Measurements from ENCODE around the gene SEMA3G. TPM values are rescaled to one million over a fixed set of nuclear protein-coding genes. Genes with fewer than 3 reads are reported as not detected.

The SEMA3G gene
- total RNA-seq, 1 experiment from 2014 or later = not detected

DNA sequence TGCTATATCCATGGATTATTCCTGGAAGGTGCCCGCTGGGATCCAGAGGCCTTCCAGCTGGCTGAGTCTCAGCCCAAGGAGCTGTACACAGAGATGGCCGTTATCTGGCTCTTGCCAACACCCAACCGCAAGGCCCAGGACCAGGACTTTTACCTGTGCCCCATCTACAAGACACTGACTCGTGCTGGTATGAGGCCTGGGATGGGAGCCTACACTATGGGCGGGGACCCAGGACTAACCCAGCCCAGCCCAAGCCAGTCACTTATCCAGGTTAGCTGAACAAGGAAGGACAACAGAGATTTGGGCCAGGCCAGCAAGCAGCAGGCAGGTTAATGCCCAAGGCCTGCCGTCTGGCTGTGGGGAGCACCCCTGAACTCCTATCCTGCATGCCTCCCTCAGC, 45.3 kb downstream of the SEMA3G start:
- H3K4me3 ChIP-seq = no peak overlapping the region
- DNase-seq = no peak
- no peaks in the 10 kb centered on the region for H3K9me3 ChIP-seq
- peaks cover 3% of the 10 kb centered on the region; the same call in 1 of the 2 replicates for H3K36me3 ChIP-seq
- H3K27me3 ChIP-seq = no peaks in the 10 kb centered on the region

DNA sequence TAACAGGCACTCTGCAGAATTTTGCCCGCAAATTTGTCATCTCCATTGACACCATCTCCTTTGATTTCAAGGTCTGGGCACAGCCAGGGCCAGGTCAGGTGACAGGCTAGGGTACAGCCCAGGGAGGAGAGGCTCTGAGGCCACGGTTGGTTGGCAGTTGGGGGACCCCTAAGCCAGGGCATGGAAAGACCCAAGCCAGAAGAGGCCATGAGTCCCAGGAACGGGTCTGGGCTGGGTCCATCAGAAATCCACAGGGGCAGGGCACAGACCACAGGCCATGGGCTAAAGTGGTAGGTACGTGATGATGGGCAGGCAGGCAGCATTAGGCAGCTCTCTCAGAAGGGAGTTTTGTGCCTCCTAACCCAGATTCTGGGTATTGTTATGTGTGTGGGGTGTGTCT, 45.8 kb downstream of the SEMA3G start:
- H3K9me3 ChIP-seq = no peaks in the 10 kb centered on the region
- peaks cover 3% of the 10 kb centered on the region; the same call in 1 of the 2 replicates for H3K36me3 ChIP-seq
- H3K4me3 ChIP-seq = no peak overlapping the region
- DNase-seq = no peak
- no peaks in the 10 kb centered on the region for H3K27me3 ChIP-seq

DNA sequence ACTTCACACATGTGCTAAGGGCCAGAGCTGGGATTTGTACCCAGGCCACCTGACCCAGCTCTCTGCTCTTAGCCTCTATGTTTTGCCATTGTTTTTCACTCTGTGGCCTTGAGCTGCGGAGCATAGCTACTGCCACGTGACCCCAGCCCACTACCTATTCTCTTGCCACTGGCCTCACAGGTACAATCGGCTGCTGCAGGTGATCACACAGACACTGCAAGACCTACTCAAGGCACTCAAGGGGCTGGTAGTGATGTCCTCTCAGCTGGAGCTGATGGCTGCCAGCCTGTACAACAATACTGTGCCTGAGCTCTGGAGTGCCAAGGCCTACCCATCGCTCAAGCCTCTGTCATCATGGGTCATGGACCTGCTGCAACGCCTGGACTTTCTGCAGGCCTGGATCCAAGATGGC, 46.2 kb downstream of the SEMA3G start:
- Histone ChIP-seq H3K36me3 (peaks cover 3% of the 10 kb centered on the region; the same call in 1 of the 2 replicates), H3K4me3 (no peak overlapping the region), H3K9me3 (no peaks in the 10 kb centered on the region), H3K27me3 (no peaks in the 10 kb centered on the region)
- DNase-seq = no peak

DNA sequence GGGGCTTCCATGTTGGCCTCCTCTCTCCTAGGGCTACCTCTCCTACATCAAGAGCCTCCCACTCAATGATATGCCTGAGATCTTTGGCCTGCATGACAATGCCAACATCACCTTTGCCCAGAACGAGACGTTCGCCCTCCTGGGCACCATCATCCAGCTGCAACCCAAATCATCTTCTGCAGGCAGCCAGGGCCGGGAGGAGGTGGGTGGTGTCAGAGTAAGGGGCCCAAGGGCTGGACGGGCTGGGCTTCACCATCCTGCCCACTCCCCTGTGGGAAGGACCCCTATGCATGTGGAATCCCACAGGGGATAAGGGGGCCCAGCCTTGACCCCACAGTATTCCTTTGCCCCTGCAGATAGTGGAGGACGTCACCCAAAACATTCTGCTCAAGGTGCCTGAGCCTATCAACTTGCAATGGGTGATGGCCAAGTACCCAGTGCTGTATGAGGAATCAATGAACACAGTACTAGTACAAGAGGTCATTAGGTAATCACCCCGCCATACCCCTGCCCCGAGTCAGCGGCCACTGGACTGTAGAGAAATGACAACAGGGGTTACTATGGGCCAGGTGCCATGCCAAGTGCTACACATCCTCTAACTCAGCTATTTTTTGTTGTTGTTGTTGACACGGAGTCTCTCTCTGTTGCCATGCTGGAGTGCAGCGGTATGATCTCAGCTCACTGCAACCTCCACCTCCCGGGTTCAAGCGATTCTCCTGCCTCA, 47.1 kb downstream of the SEMA3G start:
- no peak overlapping the region for H3K4me3 ChIP-seq
- no peaks in the 10 kb centered on the region for H3K9me3 ChIP-seq
- H3K36me3 ChIP-seq = no peaks in the 10 kb centered on the region
- no peak for DNase-seq
- H3K27me3 ChIP-seq = no peaks in the 10 kb centered on the region

DNA sequence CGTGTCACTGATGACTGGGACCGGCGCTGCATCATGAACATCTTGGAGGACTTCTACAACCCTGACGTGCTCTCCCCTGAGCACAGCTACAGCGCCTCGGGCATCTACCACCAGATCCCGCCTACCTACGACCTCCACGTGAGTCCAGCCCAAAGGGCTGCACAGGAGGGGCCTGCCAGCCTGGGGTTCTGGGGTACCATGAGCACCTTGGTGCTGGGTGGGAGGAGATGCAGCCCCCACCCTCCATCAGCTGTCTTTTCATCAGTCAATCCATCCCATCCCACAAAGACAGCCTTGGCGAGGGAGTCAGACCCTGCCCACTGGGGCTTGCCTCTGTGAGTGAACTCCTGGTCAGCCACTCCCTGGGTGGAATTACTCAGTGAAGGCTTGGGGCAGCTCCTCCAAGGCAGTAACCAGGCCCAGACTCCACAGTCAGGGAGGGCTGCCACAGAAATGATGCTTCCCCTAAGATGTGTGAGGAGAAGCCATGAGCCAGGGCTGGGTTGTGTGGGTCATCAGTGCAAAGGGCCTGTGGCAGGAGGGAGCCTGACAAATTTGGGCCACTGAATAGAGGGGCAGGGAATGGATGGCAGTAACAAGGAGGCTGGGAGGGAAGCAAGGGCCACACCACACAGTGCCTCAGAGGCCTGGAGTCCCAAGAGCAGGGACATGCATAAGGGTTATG, 47.9 kb downstream of the SEMA3G start:
- DNase-seq = no peak
- no peak overlapping the region for H3K4me3 ChIP-seq
- H3K9me3 ChIP-seq = no peaks in the 10 kb centered on the region
- no peaks in the 10 kb centered on the region for H3K27me3 ChIP-seq
- H3K36me3 ChIP-seq = no peaks in the 10 kb centered on the region

DNA sequence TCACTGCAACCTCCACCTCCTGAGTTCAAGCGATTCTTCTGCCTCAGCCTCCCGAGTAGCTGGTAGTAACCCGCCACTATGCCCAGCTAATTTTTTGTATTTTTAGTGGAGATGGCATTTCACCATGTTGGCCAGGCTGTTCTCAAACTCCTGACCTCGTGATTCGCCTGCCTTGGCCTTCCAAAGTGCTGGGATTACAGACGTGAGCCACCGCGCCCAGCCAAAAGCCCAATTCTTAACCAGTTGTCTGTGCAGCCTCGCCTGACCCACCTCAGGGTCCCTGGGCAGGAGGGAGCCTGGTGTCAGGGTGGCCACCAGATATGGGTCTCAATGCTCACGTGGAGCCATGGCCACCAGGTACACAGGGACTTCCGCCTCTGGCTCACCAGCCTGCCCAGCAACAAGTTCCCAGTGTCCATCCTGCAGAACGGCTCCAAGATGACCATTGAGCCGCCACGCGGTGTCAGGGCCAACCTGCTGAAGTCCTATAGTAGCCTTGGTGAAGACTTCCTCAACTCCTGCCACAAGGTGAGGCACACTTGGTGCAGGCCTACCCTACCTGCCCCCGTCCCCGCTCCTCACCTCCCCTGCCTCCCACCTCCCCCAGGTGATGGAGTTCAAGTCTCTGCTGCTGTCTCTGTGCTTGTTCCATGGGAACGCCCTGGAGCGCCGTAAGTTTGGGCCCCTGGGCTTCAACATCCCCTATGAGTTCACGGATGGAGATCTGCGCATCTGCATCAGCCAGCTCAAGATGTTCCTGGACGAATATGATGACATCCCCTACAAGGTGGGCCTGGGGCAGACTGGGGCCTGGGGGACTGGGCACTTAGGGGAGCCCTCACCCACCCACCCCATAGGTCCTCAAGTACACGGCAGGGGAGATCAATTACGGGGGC, 48.6 kb downstream of the SEMA3G start:
- Histone ChIP-seq H3K27me3 (no peaks in the 10 kb centered on the region), H3K36me3 (no peaks in the 10 kb centered on the region), H3K4me3 (no peak overlapping the region), H3K9me3 (no peaks in the 10 kb centered on the region)
- no peak for DNase-seq

DNA sequence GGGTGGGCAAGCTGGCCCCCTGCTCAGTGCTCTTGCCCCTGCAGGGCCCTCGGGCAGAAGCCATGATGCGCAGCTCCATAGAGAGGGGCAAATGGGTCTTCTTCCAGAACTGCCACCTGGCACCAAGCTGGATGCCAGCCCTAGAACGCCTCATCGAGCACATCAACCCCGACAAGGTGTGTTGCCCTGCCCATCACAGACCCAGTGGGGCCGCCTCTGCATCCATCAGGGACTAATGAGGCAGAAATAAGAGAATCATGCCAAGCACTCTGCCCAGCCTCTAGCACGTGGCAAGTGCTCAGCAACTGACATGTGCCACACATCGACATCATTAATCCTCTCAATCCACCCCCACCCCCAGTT, 49.4 kb downstream of the SEMA3G start:
- no peaks in the 10 kb centered on the region for H3K36me3 ChIP-seq
- no peaks in the 10 kb centered on the region for H3K27me3 ChIP-seq
- no peak overlapping the region for H3K4me3 ChIP-seq
- H3K9me3 ChIP-seq = no peaks in the 10 kb centered on the region
- DNase-seq = no peak

DNA sequence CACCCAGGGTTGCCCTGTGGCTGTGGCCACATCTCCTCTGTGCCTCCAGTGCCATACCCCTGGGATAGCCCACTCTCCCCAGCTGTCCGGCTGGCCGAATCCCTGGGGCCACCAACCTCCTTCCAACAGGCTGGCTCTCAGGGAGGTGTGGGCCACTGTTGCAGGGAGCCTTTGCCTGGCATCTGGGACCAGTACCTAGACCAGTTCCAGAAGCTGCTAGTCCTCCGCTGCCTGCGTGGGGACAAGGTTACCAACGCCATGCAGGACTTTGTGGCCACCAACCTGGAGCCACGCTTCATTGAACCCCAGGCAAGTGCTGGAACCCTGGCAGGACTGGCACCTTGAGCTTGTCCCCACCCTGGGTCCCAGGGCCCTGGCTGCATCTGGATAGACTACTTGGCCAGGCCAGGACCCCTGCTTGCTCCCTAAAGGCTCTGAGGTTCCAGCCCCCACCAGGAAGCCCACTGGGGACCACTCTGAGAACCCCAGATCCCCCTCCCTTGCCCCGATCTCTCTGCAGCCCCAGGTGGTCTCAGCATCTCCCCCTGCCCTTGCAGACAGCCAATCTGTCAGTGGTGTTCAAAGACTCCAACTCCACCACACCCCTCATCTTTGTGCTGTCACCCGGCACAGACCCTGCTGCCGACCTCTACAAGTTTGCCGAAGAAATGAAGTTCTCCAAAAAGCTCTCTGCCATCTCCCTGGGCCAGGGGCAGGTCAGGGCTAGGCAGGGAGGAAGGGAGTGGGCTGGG, 50.0 kb downstream of the SEMA3G start:
- no peaks in the 10 kb centered on the region for H3K27me3 ChIP-seq
- H3K4me3 ChIP-seq = no peak overlapping the region
- H3K9me3 ChIP-seq = no peaks in the 10 kb centered on the region
- DNase-seq = no peak
- H3K36me3 ChIP-seq = no peaks in the 10 kb centered on the region

DNA sequence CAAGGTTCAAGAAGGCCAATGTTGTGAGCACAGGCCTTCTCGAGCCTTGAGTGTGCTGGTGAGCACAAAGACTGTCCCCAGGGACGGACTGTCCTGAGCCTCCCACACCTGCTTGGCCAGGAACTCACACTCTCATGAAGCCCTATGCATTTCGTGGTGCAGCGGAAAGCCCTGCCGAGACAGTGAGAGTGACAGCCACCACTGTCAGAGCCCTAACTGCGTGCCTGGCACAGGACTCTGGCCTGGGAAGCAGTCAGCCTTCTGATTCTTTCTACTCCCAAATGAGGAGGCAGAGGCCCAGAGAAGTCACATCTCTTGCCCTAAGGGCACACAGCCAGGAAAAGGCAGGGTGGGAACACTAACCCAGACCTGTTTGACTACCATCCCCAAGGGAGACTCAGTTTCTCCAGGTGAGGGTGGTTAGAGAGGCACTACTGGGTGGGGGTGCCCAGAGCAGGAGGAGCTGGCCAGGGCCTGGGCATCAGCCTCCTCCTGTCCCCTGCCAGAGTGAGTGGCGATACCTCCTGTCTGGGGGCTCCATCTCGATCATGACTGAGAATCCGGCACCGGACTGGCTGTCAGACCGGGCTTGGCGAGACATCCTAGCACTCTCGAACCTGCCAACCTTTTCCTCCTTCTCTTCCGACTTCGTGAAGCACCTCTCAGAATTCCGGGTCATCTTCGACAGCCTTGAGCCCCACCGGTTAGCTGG, 50.8 kb downstream of the SEMA3G start:
- Histone ChIP-seq H3K27me3 (no peaks in the 10 kb centered on the region), H3K4me3 (no peak overlapping the region), H3K9me3 (no peaks in the 10 kb centered on the region), H3K36me3 (no peaks in the 10 kb centered on the region)
- DNase-seq = no peak

DNA sequence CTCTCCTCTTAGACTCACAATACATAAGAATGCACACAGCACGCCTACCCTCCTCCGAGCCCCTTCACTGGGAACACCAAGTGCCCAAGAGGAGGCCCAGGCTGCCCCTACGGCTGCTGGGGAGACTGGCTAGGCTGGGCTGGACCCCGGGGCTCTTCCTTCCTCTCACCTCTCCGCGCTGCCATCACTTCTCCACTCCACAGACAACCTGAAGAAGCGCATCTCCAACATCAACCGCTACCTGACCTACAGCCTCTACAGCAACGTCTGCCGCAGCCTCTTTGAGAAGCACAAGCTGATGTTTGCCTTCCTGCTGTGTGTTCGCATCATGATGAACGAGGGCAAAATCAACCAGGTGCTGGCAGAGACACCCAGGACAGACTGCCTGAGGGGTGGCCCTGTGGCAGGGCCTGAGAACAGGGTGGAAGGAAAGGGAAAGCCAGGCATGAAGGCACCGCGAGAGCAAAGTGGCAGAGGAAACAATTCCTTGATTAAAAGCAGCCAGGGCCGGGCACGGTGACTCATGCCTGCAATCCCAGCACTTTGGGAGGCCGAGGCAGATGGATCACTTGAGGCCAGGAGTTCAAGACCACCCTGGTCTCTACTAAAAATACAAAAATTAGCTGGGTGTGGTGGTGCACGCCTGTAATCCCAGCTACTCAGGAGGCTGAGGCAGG, 51.6 kb downstream of the SEMA3G start:
- no peaks in the 10 kb centered on the region for H3K9me3 ChIP-seq
- no peak overlapping the region for H3K4me3 ChIP-seq
- DNase-seq = no peak
- no peaks in the 10 kb centered on the region for H3K36me3 ChIP-seq
- H3K27me3 ChIP-seq = no peaks in the 10 kb centered on the region

DNA sequence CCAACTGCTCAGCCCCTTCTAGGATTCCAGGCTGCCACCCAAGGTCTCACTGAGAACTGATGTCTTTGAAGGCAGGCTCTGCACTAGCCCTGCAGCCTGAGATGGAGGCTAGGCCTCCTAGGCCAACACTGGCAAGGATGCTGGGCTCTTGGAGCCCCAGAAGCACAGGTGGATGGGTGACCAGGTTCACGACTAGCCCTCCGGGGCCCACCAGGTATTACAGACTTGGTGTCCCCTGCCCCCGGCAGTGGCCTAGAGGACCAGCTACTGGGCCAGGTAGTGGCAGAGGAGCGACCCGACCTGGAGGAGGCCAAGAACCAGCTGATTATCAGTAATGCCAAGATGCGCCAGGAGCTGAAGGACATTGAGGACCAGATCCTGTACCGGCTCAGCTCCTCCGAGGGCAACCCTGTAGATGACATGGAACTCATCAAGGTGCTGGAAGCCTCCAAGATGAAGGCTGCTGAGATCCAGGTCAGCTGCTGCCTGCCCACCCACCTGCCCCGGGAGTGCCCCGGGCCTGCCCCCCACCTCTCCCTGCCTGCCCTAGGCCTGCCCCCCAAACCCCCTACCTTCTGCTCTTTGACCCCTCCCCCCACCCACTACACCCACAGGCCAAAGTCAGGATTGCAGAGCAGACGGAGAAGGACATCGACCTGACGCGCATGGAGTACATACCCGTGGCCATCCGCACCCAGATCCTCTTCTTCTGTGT, 52.5 kb downstream of the SEMA3G start:
- no peaks in the 10 kb centered on the region for H3K27me3 ChIP-seq
- H3K9me3 ChIP-seq = no peaks in the 10 kb centered on the region
- H3K36me3 ChIP-seq = no peaks in the 10 kb centered on the region
- DNase-seq = no peak
- H3K4me3 ChIP-seq = no peak overlapping the region

DNA sequence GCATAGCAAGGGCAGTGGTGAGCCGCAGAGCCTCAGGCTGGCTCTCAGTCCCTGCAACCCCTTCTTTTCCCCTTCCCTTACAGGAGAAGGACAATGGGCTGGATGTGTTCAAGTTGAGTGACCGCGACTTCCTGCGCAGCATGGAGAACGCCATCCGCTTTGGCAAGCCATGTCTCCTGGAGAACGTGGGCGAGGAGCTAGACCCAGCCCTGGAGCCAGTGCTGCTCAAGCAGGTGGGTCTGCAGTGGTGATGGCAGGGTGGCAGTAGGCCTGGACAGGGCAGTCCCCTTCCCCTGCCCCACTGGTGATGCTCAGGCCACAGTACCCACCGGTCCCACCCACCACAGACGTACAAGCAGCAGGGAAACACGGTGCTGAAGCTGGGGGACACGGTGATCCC, 53.8 kb downstream of the SEMA3G start:
- Histone ChIP-seq H3K36me3 (no peaks in the 10 kb centered on the region), H3K9me3 (no peaks in the 10 kb centered on the region), H3K4me3 (no peak overlapping the region), H3K27me3 (no peaks in the 10 kb centered on the region)
- no peak for DNase-seq

DNA sequence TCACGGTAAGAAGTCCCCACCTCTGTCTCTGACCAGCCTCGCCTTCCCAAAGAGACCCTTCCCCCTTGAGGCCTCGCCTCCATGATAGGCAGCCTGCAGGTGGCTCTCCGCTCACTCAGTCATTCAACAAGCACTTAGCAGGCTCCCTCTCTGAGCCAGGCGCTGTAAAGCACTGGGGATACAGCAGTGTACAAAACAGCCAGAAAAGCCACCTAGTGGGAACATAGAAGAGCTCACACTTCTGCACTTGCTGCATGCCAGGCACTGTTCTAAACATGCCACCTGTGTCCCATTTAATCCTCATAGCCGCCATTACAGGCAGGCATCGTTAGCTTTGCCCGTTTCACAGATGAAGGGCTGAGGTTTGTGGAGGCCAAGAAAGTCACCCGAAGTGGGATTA, 56.0 kb downstream of the SEMA3G start:
- H3K4me3 ChIP-seq = no peak overlapping the region
- no peaks in the 10 kb centered on the region for H3K9me3 ChIP-seq
- no peaks in the 10 kb centered on the region for H3K27me3 ChIP-seq
- no peak for DNase-seq
- H3K36me3 ChIP-seq = no peaks in the 10 kb centered on the region

DNA sequence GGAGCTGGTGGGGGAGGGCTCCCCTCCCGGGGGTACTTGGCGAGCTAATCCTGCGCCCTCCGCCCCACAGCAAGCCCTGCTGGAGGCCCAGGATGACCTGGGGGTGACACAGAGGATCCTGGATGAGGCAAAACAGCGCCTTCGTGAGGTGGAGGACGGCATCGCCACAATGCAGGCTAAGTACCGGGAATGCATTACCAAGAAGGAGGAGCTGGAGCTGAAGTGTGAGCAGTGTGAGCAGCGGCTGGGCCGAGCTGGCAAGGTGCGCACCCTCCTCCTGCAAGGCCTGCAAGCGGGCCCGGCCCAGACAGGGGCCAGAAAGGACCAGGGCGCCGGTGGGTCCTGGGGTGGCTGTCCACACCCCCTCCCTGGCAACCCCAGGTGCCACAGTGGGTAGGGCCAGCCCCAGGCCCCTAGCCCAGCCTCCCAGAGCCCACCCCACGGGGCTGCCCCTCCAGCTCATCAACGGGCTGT, 56.5 kb downstream of the SEMA3G start:
- no peak for DNase-seq
- Histone ChIP-seq H3K27me3 (no peaks in the 10 kb centered on the region), H3K9me3 (no peaks in the 10 kb centered on the region)

DNA sequence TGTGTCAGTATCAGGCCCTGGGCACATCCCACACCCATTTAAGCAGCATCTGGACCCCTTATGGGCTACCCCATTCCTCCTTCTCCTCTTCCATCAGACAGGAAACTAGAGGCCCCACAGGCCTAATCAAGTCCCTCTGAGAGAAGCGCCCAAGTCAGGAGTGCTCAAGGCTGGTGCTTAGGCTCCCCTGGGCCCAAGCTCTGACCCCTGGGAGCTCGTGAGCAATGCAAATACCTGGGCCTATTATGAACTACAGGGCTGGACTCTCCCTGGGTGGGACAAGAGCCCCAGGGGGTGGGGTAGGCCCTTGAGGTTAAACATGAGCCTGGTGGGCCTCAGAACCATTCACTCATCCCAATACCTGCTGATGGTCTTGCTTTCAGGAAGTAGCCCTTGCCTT, 57.4 kb downstream of the SEMA3G start:
- Histone ChIP-seq H3K4me3 (no peak overlapping the region), H3K27me3 (no peaks in the 10 kb centered on the region), H3K9me3 (no peaks in the 10 kb centered on the region), H3K36me3 (no peaks in the 10 kb centered on the region)
- DNase-seq = no peak

More for the DNA sequence above, 56.5 kb downstream of the SEMA3G start:
- no peak overlapping the region for H3K4me3 ChIP-seq
- H3K36me3 ChIP-seq = no peaks in the 10 kb centered on the region

Measured in MG63 (cell line).